HG03280 (cell line): ENCODE measurements around the gene LRPAP1.

ENCODE experiments used
- ATAC-seq: cut with Tn5 transposase; IDR thresholded peaks from one replicate; pipeline ENCODE4 v1.9.1; 2021; ENCODE audit warnings: mild to moderate bottlenecking, moderate library complexity; ENCODE audit not compliant: unreplicated experiment

The LRPAP1 gene

GRCh38 chr4:3488820-3489219 is 43.4 kb downstream of the LRPAP1 start:
- no peak for ATAC-seq

DNA sequence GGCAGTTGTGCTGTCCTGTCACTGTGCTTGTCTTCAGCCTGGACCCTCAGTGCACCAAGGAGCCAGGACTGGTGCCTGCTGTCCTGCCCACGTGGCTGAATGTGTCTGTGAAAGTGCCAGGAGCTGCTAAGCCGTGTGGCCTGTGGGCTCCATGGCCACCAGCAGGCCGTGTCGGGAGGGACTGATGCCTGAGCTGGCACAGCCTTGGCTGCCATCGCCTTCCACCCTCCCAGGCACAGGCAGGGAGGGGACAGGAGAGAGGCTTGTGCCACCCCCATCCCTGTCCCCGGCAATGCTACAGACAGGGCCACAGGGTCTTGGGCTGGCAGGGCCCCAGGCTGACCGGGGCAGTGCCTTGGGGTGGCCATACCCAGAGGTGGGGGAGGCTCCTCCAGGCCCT is 44.4 kb downstream of the LRPAP1 start:
- ATAC-seq = no peak

DNA sequence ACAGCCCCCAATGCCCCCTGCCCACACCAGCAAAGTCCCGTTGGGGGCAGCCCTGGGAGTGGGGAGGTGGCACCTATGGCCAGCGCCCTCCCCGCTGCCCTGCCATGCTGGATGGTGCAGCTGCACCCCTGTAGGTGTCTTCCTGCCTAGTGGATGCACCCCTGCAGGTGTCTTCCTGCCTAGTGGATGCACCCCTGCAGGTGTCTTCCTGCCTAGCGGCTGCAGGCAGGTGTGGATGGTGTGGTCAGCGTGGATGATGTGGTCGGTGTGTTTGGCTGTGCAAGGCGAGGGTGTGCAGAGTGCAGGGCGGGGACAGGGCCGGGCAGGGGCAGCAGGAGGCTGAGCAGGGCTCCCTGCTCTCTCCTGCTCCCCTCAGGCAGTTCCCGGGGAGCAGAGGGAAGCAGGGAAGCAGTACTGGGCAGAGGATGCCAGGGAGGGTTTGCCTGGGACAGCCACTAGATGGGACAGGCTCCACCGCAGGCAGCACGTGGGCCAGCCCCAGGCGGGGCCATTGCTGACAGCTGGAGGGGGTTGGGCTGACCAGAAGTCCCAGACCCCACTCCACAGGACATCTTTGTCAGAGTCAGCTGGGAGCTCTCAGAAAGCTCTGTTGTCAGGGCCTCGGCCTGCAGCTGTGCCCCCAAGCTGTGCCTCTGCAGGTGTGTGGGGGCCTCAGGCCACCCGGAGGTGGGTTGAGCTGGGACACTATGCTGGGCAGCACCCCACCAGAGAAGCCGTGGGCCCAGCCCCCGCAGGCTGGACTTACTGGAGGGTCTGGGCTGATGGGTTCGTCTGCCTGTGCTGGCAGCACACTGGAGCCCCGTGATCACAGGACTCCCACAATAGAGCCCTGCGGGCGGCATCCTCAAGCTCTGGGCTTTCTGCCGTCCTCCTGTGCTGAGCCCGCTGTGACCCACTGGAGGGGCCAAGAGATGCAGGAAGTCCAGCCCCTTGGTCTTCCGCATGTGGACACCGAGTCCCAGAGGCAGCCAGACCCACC is 45.4 kb downstream of the LRPAP1 start:
- ATAC-seq = no peak

GRCh38 chr4:3485886-3486540 is 46.2 kb downstream of the LRPAP1 start:
- no peak for ATAC-seq

- no peak for ATAC-seq
Measured at GRCh38 chr4:3485011-3485791, 47.0 kb downstream of the LRPAP1 start.

- ATAC-seq = no peak
Measured at GRCh38 chr4:3484057-3484973, 47.9 kb downstream of the LRPAP1 start.

GRCh38 chr4:3483471-3483921 is 48.7 kb downstream of the LRPAP1 start:
- no peak for ATAC-seq

DNA sequence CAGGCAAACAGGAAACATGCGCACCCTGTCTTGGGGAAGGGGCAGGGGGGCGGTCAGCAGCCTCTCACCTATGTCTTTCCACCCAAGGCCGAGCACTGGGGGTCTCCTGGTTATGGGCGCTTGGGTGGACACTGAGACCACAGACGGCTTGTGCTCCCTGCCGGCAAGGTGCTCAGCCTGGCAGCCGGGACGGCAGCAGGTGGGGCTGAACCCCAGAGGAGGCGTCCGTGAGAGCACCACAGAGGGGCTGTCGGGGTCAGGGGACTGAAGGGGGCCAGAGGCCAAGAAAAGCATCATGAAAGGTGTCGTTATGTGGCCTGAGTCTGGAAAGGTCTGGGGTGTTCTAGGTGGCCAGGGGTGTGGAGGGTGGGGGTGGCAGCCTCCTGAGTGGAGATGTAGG is 49.5 kb downstream of the LRPAP1 start:
- ATAC-seq = no peak

GRCh38 chr4:3481783-3482393 is 50.3 kb downstream of the LRPAP1 start:
- ATAC-seq = no peak

- no peak for ATAC-seq
Measured at GRCh38 chr4:3481113-3481531, 51.1 kb downstream of the LRPAP1 start.

GRCh38 chr4:3480528-3481112 is 51.6 kb downstream of the LRPAP1 start:
- ATAC-seq = peak; percentile 68

GRCh38 chr4:3479358-3480101 is 52.7 kb downstream of the LRPAP1 start:
- ATAC-seq = no peak

DNA sequence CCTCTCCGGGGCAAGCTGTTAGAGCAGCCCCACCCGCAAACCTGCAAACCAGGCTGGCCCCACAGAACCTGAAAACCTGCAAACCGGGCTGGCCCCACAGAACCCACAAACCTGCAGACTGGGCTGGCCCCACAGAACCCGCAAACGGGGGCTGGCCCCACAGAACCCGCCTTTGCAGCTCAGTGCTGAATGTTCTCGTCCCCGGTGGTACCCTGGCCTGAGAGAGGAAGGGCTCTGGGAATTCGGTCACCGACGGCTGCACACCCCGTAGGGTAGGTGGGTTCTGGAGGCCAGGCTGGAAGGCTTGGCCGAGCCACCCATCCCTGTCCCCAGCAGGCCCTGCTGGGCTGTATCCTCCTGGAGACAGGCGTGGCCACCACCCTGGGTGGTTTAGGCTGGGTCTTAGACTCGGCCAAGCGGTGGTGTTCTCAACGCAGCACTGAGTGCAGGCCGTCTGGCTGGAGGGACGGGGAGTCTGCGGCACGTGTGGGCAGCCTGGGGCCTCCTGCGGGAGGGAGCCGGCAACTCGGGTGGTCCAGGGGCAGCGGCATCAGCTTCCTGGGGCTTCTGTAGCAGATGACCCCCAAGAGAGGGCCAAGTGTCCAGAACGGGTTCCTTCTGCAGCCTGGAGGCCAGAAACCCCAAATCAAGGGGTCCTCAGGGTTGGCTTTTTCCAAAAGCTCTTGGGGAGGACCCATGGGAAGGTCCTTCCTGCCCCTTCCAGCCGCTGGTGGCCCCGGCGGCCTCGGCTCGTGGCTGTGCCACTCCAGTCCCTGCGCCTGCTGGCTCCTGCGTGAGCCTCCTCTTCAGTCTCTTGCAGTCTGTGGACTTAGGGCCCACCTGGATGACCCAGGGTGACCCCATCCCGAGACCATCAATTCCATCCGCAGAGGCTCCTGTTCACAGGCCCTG is 53.5 kb downstream of the LRPAP1 start:
- ATAC-seq = no peak

GRCh38 chr4:3477750-3478430 is 54.3 kb downstream of the LRPAP1 start:
- no peak for ATAC-seq

DNA sequence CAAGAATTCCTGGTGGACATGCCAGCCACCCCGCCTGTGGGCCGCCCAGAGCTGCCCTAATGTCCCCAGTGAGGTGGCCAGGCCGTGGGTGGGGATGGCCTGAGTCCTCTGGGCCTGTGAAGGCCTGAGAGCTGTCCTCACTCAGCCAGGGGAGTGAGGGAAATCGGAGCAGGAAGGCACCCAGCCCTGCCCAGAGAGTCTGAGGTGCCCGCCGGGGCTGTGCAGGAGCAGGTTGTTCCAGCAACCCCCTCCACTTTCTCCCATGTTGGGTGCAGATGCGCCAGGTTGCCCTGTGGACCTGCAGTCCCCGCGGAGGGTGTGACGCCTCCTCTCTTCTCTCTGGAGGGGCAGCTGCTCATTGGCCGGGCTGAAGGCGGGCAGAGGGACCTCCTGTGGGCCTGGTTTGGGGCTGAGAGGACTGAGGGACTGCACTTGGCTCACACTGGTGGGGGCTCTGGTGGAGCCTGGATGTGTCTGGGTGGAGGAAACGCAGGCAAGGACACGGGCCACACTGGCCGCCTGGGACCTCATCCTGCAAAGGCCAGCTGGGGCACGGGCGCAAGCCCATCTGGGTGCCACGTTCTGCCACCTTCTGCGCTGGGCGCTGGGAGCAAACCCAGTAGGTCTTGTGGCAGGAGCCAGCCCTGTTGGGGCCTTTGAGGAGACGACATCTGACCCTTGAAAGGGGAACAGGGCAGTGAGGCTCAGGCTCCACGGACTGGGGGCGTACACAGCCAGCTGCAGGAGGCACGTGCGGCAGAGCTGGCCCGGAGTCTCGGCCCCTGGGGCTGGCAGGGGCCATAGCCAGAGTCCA is 55.1 kb downstream of the LRPAP1 start:
- no peak for ATAC-seq

GRCh38 chr4:3476341-3476747 is 55.9 kb downstream of the LRPAP1 start:
- no peak for ATAC-seq
